Measurements from ENCODE around the gene ZNF592. TPM values are rescaled to one million over a fixed set of nuclear protein-coding genes. Genes with fewer than 3 reads are reported as not detected.

The ZNF592 gene
- total and polyA plus RNA-seq, 9 of the 15 experiments (the other 6 are each of a cell fraction or from before 2014, with no cell fraction given), result 0.88 to 23.8 (median 7.4) TPM

DNA sequence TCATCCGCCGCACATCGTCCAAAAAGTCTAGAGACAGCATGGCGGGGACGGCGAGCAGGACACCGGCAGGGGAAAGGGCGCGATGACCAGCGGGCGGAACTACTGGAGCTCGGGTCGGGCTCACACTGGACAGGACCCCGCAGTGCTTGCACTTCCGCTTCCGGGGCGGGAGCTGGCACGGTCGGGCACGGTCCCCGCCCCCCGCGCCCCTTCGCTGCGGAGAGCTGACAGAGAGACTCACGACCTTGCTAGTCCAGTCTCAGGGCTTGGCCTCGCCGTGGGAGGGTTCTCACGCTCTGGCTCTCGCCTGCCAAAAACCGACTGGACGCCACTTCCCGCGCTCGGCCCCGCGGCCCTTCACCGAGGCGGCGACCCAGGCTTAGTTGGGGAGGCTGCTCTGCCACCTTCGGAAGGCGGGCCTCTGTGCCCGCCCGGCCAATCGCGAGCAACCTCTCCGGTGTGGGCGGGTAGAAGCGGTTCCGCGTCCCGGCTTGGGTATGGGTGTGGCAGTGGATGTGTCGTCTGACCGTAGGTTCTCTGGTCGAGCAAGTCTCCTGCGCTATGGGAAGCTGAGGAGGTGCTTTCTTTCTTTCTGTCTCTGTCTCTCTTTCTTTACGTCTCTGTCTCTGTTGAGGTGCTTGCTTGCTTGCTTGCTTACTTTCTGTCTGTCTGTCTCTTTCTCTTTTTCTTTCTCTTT, 32.2 kb upstream of the ZNF592 start, which contains the start of gene SEC11A (continued):
- TF ChIP-seq, protein P1, sequence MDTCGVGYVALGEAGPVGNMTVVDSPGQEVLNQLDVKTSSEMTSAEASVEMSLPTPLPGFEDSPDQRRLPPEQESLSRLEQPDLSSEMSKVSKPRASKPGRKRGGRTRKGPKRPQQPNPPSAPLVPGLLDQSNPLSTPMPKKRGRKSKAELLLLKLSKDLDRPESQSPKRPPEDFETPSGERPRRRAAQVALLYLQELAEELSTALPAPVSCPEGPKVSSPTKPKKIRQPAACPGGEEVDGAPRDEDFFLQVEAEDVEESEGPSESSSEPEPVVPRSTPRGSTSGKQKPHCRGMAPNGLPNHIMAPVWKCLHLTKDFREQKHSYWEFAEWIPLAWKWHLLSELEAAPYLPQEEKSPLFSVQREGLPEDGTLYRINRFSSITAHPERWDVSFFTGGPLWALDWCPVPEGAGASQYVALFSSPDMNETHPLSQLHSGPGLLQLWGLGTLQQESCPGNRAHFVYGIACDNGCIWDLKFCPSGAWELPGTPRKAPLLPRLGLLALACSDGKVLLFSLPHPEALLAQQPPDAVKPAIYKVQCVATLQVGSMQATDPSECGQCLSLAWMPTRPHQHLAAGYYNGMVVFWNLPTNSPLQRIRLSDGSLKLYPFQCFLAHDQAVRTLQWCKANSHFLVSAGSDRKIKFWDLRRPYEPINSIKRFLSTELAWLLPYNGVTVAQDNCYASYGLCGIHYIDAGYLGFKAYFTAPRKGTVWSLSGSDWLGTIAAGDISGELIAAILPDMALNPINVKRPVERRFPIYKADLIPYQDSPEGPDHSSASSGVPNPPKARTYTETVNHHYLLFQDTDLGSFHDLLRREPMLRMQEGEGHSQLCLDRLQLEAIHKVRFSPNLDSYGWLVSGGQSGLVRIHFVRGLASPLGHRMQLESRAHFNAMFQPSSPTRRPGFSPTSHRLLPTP (IDR thresholded peaks at IDR 0.05; ENCODE audit: borderline replicate concordance, extremely low read depth, insufficient read length), result no peak
- TF ChIP-seq TAF15 (IDR thresholded peaks at IDR 0.05; ENCODE audit: low read depth, low read length) (no peak), MTF1 (CRISPR knock-in tag; IDR thresholded peaks at IDR 0.05; ENCODE audit: borderline replicate concordance) (no peak), BDP1 (IDR thresholded peaks at IDR 0.05; ENCODE audit: insufficient read depth, insufficient read length) (no peak), BRCA1 (IDR thresholded peaks at IDR 0.05) (no peak), BRCA1 (CRISPR knock-in tag; IDR thresholded peaks at IDR 0.05) (no peak), ZNF586 (CRISPR knock-in tag; conservative IDR thresholded peaks at IDR 0.05) (no peak), NR4A1 (CRISPR knock-in tag; IDR thresholded peaks at IDR 0.05) (no peak), NR4A1 (tag; IDR thresholded peaks at IDR 0.05) (no peak), ZKSCAN3 (CRISPR knock-in tag; IDR thresholded peaks at IDR 0.05) (no peak), PML (IDR thresholded peaks at IDR 0.05; ENCODE audit: low read length) (peak; percentile 75), ZNF146 (CRISPR knock-in tag; IDR thresholded peaks at IDR 0.05; ENCODE audit: unreplicated experiment) (no peak), MCM7 (IDR thresholded peaks at IDR 0.05) (no peak), HDAC2 (IDR thresholded peaks at IDR 0.05) (0 out of 2 replicates have a peak, but pooled peaks have one; percentile 67), NFIC (IDR thresholded peaks at IDR 0.05) (peak; percentile 66), TAL1 (IDR thresholded peaks at IDR 0.05) (no peak), NFIX (CRISPR knock-in tag; IDR thresholded peaks at IDR 0.05; ENCODE audit: low read depth) (no peak), POLR2H (tag; IDR thresholded peaks at IDR 0.05; ENCODE audit: low read depth) (peak; percentile 62), FUS (optimal IDR thresholded peaks at IDR 0.05; ENCODE audit: low read depth, low read length) (no peak), ZNF212 (CRISPR knock-in tag; IDR thresholded peaks at IDR 0.05) (no peak), MAZ (CRISPR knock-in tag; conservative IDR thresholded peaks at IDR 0.05 in 1 of 2, IDR thresholded peaks at IDR 0.05 in 1 of 2) (peak; percentile 79 to 84), SMARCB1 (IDR thresholded peaks at IDR 0.05; ENCODE audit: insufficient read length, low read depth) (no peak), BMI1 (IDR thresholded peaks at IDR 0.05; ENCODE audit: low read length) (no peak), SMC3 (conservative IDR thresholded peaks at IDR 0.05; ENCODE audit: insufficient read depth, low read depth, low read length) (no peak), MTA2 (IDR thresholded peaks at IDR 0.05; ENCODE audit: low read depth) (peak; percentile 61), TEAD1 (CRISPR knock-in tag; IDR thresholded peaks at IDR 0.05) (peak in 1 of 2 experiments; percentile 19; a peak in 1 of 4 replicates)
- TF ChIP-seq, protein P2, sequence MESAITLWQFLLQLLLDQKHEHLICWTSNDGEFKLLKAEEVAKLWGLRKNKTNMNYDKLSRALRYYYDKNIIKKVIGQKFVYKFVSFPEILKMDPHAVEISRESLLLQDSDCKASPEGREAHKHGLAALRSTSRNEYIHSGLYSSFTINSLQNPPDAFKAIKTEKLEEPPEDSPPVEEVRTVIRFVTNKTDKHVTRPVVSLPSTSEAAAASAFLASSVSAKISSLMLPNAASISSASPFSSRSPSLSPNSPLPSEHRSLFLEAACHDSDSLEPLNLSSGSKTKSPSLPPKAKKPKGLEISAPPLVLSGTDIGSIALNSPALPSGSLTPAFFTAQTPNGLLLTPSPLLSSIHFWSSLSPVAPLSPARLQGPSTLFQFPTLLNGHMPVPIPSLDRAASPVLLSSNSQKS (CRISPR knock-in tag; IDR thresholded peaks at IDR 0.05), result no peak
- TF ChIP-seq, protein P3, sequence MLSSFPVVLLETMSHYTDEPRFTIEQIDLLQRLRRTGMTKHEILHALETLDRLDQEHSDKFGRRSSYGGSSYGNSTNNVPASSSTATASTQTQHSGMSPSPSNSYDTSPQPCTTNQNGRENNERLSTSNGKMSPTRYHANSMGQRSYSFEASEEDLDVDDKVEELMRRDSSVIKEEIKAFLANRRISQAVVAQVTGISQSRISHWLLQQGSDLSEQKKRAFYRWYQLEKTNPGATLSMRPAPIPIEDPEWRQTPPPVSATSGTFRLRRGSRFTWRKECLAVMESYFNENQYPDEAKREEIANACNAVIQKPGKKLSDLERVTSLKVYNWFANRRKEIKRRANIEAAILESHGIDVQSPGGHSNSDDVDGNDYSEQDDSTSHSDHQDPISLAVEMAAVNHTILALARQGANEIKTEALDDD (IDR thresholded peaks at IDR 0.05), result no peak; the same call in 1 of the 2 replicates

All from K562 (cell line).